HEK293 (cell line): ENCODE results near the gene CDC42BPA.

Experiments used
- CTCF ChIA-PET: fragments of 350-600 bp; formaldehyde crosslinking; extraction: SDS; loops from one replicate; lab custom pipeline; 2021; ENCODE audit warnings: antibody characterized with exemption; lab: Yijun Ruan, JAX
- POLR2A ChIA-PET: fragments of 300-600 bp; formaldehyde crosslinking; extraction: SDS; loops from one replicate; lab custom pipeline; 2020; ENCODE audit warnings: antibody characterized with exemption, inconsistent platforms; lab: Yijun Ruan, JAX
- H3K27ac ChIP-seq: fragments of 200-500 bp; sonication (Bioruptor generic); 2 replicates; pipeline ENCODE4 v1.5.1; 2014; ENCODE audit warnings: low read depth, low read length, control low read depth, inconsistent platforms; ENCODE audit errors: extremely low read depth
- H3K36me3 ChIP-seq, 2 experiments: fragments of 200-500 bp in 1 of 2; sonication (Bioruptor generic) in 1 of 2; 1 replicate in 1 of 2; 2 replicates in 1 of 2; pipeline ENCODE4 v1.5.1; 2014 to 2017; ENCODE audit warnings: inconsistent platforms in 2 of 2, low read length in 2 of 2; ENCODE audit not compliant: control insufficient read depth in 2 of 2, insufficient read depth in 1 of 2
- H3K4me1 ChIP-seq: fragments of 200-500 bp; sonication (Bioruptor generic); 2 replicates; pipeline ENCODE4 v1.5.1; 2014; ENCODE audit warnings: mild to moderate bottlenecking, low read length, inconsistent platforms; ENCODE audit not compliant: control insufficient read depth, insufficient read depth
- H3K4me3 ChIP-seq: 2 replicates; pipeline ENCODE4 v1.5.1; 2011; ENCODE audit warnings: low read depth, mild to moderate bottlenecking, control low read depth, low read length, moderate library complexity
- H3K9me3 ChIP-seq: fragments of 200-500 bp; sonication (Bioruptor generic); 2 replicates; pipeline ENCODE4 v1.5.1; 2014; ENCODE audit warnings: low read depth, low read length, inconsistent platforms; ENCODE audit not compliant: control insufficient read depth, insufficient read depth
- FEZF1 ChIP-seq: fragments of 450-650 bp; formaldehyde crosslinking; IDR thresholded peaks from 2 replicates; pipeline ENCODE4 v1.5.1; 2016; ENCODE audit warnings: missing biosample characterization, missing genetic modification characterization
- IKZF3 ChIP-seq: fragments of 450-650 bp; IDR thresholded peaks from 2 replicates; pipeline ENCODE4 v1.5.0; 2018; ENCODE audit warnings: missing biosample characterization, mild to moderate bottlenecking, missing genetic modification characterization, moderate library complexity
- PRDM1 ChIP-seq: fragments of 450-650 bp; formaldehyde crosslinking; IDR thresholded peaks from 2 replicates; pipeline ENCODE4; 2016; ENCODE audit warnings: missing biosample characterization, missing genetic modification characterization
- ZFHX2 ChIP-seq: fragments of 450-650 bp; formaldehyde crosslinking; conservative IDR thresholded peaks from 2 replicates; pipeline ENCODE4 v1.5.1; 2016; ENCODE audit warnings: missing biosample characterization, missing genetic modification characterization
- ZFP37 ChIP-seq: fragments of 450-650 bp; formaldehyde crosslinking; IDR thresholded peaks from 2 replicates; pipeline ENCODE4 v1.5.1; 2016; ENCODE audit warnings: missing biosample characterization, missing genetic modification characterization
- ZNF114 ChIP-seq: fragments of 450-650 bp; formaldehyde crosslinking; IDR thresholded peaks from 2 replicates; pipeline ENCODE4 v1.5.0; 2017; ENCODE audit warnings: missing biosample characterization, missing genetic modification characterization
- ZNF223 ChIP-seq: fragments of 450-650 bp; formaldehyde crosslinking; IDR thresholded peaks from 2 replicates; pipeline ENCODE4 v1.5.1; 2016; ENCODE audit warnings: missing biosample characterization, missing genetic modification characterization
- ZNF585B ChIP-seq: fragments of 450-650 bp; formaldehyde crosslinking; IDR thresholded peaks from 2 replicates; pipeline ENCODE4 v1.5.1; 2016; ENCODE audit warnings: missing biosample characterization, missing genetic modification characterization
- ZNF626 ChIP-seq: fragments of 450-650 bp; sonication (Bioruptor Pico); formaldehyde crosslinking; IDR thresholded peaks from 2 replicates; pipeline ENCODE4 v1.5.1; 2018; ENCODE audit warnings: missing biosample characterization, missing genetic modification characterization, inconsistent platforms
- TF ChIP-seq, protein P1 (sequence below): fragments of 450-650 bp; formaldehyde crosslinking; IDR thresholded peaks from 2 replicates; pipeline ENCODE4 v1.5.1; 2016; ENCODE audit warnings: missing biosample characterization, missing genetic modification characterization
- TF ChIP-seq, protein P2 (sequence below): fragments of 450-650 bp; formaldehyde crosslinking; IDR thresholded peaks from 2 replicates; pipeline ENCODE4; 2016; ENCODE audit warnings: missing biosample characterization, missing genetic modification characterization
- TF ChIP-seq, protein P3 (sequence below): fragments of 450-650 bp; formaldehyde crosslinking; IDR thresholded peaks from 2 replicates; pipeline ENCODE4 v1.5.1; 2016; ENCODE audit warnings: missing biosample characterization, missing genetic modification characterization
- TF ChIP-seq, protein P4 (sequence below): sonication (generic); formaldehyde crosslinking; IDR thresholded peaks from 2 replicates; pipeline ENCODE4 v1.8.1; 2022; ENCODE audit warnings: mild to moderate bottlenecking, moderate library complexity, missing genetic modification reagents
- TF ChIP-seq, protein P5 (sequence below): fragments of 450-650 bp; formaldehyde crosslinking; IDR thresholded peaks from 2 replicates; pipeline ENCODE4 v1.5.1; 2016; ENCODE audit warnings: missing biosample characterization, missing genetic modification characterization, borderline replicate concordance

The CDC42BPA gene

DNA sequence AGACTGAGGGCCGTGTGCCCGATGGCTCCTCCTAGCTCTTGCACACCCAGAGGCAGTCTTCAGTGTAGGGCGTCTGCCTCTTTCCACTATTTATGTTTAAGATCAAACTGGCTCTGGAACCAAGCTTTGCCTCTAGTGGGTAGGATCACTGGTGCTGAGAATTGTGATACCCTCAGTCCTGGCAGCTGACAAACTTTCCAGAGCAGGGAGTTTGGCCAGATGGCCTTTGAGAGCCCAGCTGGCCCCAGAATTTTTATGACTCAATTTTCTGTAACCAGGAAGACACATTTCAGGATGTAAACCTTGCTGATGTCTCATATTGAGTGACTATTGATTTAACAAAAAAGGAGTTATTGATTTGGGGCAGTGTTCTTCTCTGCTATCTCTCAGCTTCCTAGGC lies 371.5 kb downstream of the CDC42BPA start (continued):
- TF ChIP-seq PRDM1 (tag by site-specific recombination) (no peak), ZNF223 (tag by site-specific recombination) (no peak), ZNF585B (tag by site-specific recombination) (no peak), FEZF1 (tag by site-specific recombination) (no peak), ZFP37 (tag by site-specific recombination) (no peak)
- TF ChIP-seq, protein P1, sequence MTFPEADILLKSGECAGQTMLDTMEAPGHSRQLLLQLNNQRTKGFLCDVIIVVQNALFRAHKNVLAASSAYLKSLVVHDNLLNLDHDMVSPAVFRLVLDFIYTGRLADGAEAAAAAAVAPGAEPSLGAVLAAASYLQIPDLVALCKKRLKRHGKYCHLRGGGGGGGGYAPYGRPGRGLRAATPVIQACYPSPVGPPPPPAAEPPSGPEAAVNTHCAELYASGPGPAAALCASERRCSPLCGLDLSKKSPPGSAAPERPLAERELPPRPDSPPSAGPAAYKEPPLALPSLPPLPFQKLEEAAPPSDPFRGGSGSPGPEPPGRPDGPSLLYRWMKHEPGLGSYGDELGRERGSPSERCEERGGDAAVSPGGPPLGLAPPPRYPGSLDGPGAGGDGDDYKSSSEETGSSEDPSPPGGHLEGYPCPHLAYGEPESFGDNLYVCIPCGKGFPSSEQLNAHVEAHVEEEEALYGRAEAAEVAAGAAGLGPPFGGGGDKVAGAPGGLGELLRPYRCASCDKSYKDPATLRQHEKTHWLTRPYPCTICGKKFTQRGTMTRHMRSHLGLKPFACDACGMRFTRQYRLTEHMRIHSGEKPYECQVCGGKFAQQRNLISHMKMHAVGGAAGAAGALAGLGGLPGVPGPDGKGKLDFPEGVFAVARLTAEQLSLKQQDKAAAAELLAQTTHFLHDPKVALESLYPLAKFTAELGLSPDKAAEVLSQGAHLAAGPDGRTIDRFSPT (tag by site-specific recombination) = no peak
- TF ChIP-seq, protein P2, sequence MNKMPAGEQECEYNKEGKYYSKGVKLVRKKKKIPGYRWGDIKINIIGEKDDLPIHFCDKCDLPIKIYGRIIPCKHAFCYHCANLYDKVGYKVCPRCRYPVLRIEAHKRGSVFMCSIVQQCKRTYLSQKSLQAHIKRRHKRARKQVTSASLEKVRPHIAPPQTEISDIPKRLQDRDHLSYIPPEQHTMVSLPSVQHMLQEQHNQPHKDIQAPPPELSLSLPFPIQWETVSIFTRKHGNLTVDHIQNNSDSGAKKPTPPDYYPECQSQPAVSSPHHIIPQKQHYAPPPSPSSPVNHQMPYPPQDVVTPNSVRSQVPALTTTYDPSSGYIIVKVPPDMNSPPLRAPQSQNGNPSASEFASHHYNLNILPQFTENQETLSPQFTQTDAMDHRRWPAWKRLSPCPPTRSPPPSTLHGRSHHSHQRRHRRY = no peak

DNA sequence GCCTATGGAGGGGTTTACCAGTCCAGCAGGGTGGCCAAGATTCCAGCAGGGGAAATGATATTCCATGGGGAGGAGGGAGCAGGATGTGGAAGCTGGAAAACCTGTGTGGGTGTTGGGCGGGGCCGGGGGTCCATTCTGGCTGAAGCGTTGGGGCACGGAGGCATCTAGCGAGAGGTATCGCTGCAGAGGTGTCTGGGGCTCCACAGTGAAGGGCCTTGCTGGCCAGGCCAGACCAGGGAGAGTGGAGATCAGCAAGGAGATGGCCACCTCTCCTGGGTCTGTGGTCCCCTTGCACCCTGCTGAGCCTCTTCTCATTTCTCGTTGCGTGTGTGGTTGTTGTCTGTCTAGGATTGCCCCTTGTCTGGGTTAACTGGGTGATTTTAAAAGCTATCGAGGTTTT lies 372.0 kb downstream of the CDC42BPA start:
- POLR2A ChIA-PET = no interaction called here
- peak; percentile 26; the same call in 1 of the 2 replicates for TF ChIP-seq ZFHX2 (tag by site-specific recombination)
- TF ChIP-seq IKZF3 (tag by site-specific recombination) = 0 out of 2 replicates have a peak, but pooled peaks have one; percentile 27
- TF ChIP-seq, protein P3, sequence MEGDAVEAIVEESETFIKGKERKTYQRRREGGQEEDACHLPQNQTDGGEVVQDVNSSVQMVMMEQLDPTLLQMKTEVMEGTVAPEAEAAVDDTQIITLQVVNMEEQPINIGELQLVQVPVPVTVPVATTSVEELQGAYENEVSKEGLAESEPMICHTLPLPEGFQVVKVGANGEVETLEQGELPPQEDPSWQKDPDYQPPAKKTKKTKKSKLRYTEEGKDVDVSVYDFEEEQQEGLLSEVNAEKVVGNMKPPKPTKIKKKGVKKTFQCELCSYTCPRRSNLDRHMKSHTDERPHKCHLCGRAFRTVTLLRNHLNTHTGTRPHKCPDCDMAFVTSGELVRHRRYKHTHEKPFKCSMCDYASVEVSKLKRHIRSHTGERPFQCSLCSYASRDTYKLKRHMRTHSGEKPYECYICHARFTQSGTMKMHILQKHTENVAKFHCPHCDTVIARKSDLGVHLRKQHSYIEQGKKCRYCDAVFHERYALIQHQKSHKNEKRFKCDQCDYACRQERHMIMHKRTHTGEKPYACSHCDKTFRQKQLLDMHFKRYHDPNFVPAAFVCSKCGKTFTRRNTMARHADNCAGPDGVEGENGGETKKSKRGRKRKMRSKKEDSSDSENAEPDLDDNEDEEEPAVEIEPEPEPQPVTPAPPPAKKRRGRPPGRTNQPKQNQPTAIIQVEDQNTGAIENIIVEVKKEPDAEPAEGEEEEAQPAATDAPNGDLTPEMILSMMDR = no peak
- TF ChIP-seq, all 188 proteins: peak for 2
- H3K27ac ChIP-seq = no peak overlapping the region
- H3K9me3 ChIP-seq = no peaks in the 10 kb centered on the region
- CTCF ChIA-PET = interaction anchor here (0.9 kb wide), 1 partner anchor 313 kb away, joined by 3 read pairs; no protein-coding TSS in a partner anchor
- peaks cover 10% of the 10 kb centered on the region for H3K4me1 ChIP-seq
- H3K36me3 ChIP-seq = peaks cover 0 to 4% of the 10 kb centered on the region in 2 experiments; a peak in 2 of 3 replicates
- H3K4me3 ChIP-seq = no peak overlapping the region

DNA sequence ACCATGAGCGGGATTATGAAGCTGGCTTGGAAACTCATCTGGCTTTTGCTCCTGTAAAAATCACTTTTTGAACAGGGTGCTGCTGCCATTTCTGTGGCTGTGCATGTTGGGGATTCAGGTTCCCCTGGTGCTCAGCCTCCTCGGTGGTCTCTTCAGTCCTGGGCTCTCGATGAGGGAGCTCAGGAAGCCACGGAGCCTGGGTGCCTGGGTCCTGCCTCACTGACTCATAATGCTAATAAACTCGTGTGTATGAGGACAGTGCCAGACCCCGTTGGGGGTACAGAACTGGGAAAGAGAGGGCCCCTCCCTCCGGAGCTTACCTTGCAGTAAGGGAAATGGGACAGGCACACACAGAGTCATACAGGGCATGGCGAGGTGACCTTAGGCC lies 372.4 kb downstream of the CDC42BPA start:
- Histone ChIP-seq H3K4me3 (no peak overlapping the region), H3K27ac (no peak overlapping the region), H3K9me3 (no peaks in the 10 kb centered on the region), H3K36me3 (peaks cover 0 to 4% of the 10 kb centered on the region in 2 experiments; a peak in 2 of 3 replicates), H3K4me1 (peaks cover 10% of the 10 kb centered on the region)
- ChIA-PET POLR2A (no interaction called here), CTCF (interaction anchor here (0.6 to 0.9 kb wide), 2 partner anchors 337 to 520 kb away, joined by 3 read pairs; no protein-coding TSS in a partner anchor)
- TF ChIP-seq, protein P4, sequence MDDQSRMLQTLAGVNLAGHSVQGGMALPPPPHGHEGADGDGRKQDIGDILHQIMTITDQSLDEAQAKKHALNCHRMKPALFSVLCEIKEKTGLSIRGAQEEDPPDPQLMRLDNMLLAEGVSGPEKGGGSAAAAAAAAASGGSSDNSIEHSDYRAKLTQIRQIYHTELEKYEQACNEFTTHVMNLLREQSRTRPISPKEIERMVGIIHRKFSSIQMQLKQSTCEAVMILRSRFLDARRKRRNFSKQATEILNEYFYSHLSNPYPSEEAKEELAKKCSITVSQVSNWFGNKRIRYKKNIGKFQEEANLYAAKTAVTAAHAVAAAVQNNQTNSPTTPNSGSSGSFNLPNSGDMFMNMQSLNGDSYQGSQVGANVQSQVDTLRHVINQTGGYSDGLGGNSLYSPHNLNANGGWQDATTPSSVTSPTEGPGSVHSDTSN (CRISPR knock-in tag) = 0 out of 2 replicates have a peak, but pooled peaks have one; percentile 30
- TF ChIP-seq ZNF626 (tag by site-specific recombination) (no peak), ZNF114 (tag by site-specific recombination) (no peak), IKZF3 (tag by site-specific recombination) (no peak)
- TF ChIP-seq, protein P5, sequence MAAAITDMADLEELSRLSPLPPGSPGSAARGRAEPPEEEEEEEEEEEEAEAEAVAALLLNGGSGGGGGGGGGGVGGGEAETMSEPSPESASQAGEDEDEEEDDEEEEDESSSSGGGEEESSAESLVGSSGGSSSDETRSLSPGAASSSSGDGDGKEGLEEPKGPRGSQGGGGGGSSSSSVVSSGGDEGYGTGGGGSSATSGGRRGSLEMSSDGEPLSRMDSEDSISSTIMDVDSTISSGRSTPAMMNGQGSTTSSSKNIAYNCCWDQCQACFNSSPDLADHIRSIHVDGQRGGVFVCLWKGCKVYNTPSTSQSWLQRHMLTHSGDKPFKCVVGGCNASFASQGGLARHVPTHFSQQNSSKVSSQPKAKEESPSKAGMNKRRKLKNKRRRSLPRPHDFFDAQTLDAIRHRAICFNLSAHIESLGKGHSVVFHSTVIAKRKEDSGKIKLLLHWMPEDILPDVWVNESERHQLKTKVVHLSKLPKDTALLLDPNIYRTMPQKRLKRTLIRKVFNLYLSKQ (tag by site-specific recombination) = no peak
